ENCODE data around the gene YWHAH. TPM values are rescaled to one million over a fixed set of nuclear protein-coding genes. Genes with fewer than 3 reads are reported as not detected.
A peak's percentile ranks its signal among the peaks of the same experiment; 100 is the strongest.

YWHAH gene
- total RNA-seq, 2 experiments from 2014 or later: 224 to 254 TPM

DNA sequence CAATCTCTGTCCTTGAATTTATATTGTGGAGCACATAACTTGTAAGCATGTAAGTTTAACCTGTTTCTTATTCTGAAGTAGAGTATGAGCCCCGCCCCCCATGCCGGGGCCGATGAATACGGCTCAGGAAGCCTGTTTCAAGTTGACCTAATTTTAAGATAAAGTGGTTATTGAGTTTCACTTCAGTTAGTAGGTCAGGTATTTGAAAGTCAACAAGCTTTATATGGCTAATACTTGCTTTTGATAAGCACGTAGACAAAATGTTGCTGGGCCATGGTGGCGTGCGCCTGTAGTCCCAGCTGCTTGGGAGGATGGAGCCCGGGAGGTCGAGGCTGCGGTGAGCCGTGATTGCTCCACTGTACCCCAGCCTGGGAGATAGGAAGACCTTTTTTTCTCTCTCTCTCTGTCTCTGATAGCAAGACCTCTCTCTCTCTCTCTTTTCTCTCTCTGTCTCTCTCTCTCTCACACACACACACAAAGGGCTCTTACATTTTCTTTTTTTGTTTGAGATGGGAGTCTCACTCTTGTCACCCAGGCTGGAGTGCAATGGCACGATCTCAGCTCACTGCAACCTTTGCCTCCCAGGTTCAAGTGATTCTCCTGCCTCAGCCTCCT lies 14.4 kb downstream of the YWHAH start:
- Mint-ChIP-seq H3K36me3 (peaks cover 40% of the 10 kb centered on the region), H3K27ac (peak overlapping the region; percentile 26), H3K9me3 (ENCODE audit: low read depth) (no peaks in the 10 kb centered on the region), H3K4me1 (peaks cover 41% of the 10 kb centered on the region), H3K4me3 (no peak overlapping the region), H3K27me3 (peaks cover 3% of the 10 kb centered on the region)
- DNase-seq (no peak), ATAC-seq (peak; percentile 33)
- CTCF ChIA-PET: interaction anchor here (1.0 to 4.2 kb wide), 3 partner anchors 10 to 293 kb away, joined by 3 to 26 read pairs (median 3); no protein-coding TSS in a partner anchor

DNA sequence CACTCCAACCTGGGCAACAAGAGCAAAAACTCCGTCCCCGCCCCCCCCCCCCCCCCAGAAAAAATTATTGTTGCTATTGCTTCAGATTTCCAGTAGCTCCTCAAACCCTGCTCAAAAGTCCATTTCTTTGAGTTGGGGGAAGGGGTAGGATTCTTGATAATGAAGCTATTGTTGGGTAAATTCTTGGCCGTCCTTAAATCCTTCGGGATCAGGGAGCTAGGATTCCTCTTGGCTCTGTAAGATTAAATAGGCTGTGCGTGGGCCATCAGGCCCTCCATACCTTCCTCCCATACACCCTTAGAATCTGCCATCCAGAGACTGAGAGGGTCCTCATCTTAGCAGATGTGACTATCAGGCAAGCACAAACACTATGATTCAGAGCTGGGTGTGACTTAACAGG lies 16.4 kb downstream of the YWHAH start:
- ATAC-seq: no peak
- Mint-ChIP-seq H3K36me3 (peaks cover 26% of the 10 kb centered on the region), H3K9me3 (ENCODE audit: low read depth) (no peaks in the 10 kb centered on the region), H3K27ac (no peak overlapping the region), H3K4me1 (peaks cover 24% of the 10 kb centered on the region), H3K4me3 (no peak overlapping the region), H3K27me3 (peaks cover 3% of the 10 kb centered on the region)
- CTCF ChIA-PET: interaction anchor here (1.1 to 4.2 kb wide), 5 partner anchors 10 to 298 kb away, joined by 3 to 26 read pairs (median 6); partner anchors contain the start of gene PISD
- no peak for DNase-seq

DNA sequence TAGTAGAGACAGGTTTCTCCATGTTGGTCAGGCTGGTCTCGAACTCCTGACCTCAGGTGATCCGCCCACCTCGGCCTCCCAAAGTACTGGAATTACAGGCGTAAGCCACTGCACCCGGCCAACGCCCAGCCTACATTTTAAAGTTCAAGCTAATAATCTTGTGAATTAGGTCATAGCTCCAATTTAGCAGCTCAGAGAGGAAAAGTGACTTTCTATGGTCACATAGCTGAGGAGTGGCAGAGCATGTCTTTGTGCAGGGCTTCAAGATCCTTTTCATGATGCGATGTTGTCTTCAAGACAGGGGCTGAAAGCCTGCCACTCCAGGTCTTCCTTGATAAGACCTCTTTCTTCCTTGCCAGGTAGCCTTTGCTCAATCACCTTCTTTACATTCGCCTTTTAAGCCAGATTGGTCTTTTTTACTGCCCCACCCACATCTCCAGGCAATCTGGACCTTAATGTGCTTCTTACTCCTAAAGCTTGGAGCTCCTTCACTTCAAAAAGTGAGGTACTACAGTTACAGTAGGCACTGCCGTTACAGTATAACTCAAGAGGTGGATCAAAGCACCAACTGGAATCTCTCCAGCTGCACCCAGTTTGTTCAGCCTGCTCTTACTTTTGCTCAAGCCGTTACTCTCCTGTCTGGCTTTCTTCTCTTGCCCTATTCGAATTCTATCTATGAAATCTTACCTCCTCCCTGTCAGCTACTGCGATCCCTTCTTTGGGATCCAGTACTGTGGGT lies 18.2 kb downstream of the YWHAH start:
- Mint-ChIP-seq H3K27me3 (peaks cover 3% of the 10 kb centered on the region), H3K4me3 (no peak overlapping the region), H3K9me3 (ENCODE audit: low read depth) (no peaks in the 10 kb centered on the region), H3K27ac (no peak overlapping the region), H3K36me3 (peaks cover 9% of the 10 kb centered on the region), H3K4me1 (peaks cover 11% of the 10 kb centered on the region)
- CTCF ChIA-PET: interaction anchor here (0.8 to 4.2 kb wide), 7 partner anchors 8 to 300 kb away, joined by 3 to 26 read pairs (median 5); partner anchors contain the start of gene PISD
- no peak for DNase-seq
- no peak for ATAC-seq

DNA sequence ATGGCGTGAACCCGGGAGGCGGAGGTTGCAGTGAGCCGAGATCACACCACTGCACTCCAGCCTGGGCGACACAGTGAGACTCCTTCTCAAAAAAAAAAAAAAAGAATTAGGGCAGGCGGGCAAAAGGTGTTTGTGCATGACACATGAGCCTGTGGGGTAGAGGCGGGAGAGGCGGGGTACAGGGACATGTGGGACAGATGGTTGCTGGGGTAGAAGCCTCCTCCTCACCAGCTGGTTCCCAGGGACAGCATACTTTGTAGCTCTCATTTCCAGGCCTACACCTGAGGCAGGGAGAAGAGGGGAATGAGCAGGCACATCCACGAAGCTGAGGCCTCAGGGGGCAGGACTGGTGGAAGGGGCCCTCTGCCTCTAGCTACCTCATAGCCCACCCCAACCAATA lies 23.7 kb downstream of the YWHAH start:
- CTCF ChIA-PET: interaction anchor here (1.5 kb wide), 1 partner anchor 9 kb away, joined by 3 read pairs; no protein-coding TSS in a partner anchor
- DNase-seq: no peak

DNA sequence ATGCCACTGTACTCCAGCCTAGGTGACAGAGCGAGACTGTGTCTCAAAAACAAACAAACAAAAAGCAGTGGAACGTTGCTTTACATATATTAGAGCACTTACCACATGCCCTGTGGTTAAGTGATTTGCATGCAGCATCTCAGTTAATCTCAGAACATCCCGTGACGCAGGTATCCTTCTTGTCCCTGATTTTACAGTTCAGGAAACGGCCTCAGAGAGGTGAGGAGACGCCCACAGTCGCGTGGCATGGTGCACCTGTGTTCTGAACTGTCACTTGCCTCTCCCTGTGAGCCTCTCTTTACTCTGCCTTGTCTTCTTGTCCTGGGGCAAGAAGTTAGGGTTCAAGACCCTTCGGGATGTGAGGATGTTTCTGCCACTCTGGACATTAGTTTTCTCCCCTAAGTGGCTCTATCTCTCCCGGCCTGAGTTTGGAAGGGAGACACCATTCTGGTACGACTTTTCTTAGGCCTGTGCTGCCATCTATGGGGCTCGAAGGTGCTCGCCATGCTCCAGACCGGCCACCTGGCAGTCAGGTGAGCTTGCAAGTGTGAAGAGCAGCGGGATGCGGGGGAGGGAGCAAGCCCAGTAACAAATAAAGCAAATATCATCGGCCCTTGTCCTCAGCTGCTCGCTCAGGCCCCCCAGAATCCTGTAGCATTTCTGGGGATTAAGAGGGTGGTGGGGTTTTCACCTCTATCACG lies 25.6 kb downstream of the YWHAH start:
- ATAC-seq (peak; percentile 72), DNase-seq (peak; percentile 76)
- H3K27ac Mint-ChIP-seq: no peak overlapping the region
- no peaks in the 10 kb centered on the region for H3K9me3 Mint-ChIP-seq (ENCODE audit: low read depth)
- H3K36me3 Mint-ChIP-seq: no peaks in the 10 kb centered on the region
- H3K27me3 Mint-ChIP-seq: peaks cover 2% of the 10 kb centered on the region
- H3K4me1 Mint-ChIP-seq: peaks cover 14% of the 10 kb centered on the region
- peak overlapping the region; percentile 70 for H3K4me3 Mint-ChIP-seq
- CTCF ChIA-PET: interaction anchor here (0.6 to 7.1 kb wide), 70 partner anchors 10 to 554 kb away, joined by 3 to 100 read pairs (median 4); partner anchors contain the start of genes PISD, RTCB and SFI1

More for the DNA sequence above, 23.7 kb downstream of the YWHAH start:
- no peak for ATAC-seq
- Mint-ChIP-seq H3K4me3 (no peak overlapping the region), H3K27ac (no peak overlapping the region), H3K27me3 (peaks cover under 1% of the 10 kb centered on the region), H3K36me3 (no peaks in the 10 kb centered on the region), H3K4me1 (peaks cover 14% of the 10 kb centered on the region), H3K9me3 (ENCODE audit: low read depth) (no peaks in the 10 kb centered on the region)

DNA sequence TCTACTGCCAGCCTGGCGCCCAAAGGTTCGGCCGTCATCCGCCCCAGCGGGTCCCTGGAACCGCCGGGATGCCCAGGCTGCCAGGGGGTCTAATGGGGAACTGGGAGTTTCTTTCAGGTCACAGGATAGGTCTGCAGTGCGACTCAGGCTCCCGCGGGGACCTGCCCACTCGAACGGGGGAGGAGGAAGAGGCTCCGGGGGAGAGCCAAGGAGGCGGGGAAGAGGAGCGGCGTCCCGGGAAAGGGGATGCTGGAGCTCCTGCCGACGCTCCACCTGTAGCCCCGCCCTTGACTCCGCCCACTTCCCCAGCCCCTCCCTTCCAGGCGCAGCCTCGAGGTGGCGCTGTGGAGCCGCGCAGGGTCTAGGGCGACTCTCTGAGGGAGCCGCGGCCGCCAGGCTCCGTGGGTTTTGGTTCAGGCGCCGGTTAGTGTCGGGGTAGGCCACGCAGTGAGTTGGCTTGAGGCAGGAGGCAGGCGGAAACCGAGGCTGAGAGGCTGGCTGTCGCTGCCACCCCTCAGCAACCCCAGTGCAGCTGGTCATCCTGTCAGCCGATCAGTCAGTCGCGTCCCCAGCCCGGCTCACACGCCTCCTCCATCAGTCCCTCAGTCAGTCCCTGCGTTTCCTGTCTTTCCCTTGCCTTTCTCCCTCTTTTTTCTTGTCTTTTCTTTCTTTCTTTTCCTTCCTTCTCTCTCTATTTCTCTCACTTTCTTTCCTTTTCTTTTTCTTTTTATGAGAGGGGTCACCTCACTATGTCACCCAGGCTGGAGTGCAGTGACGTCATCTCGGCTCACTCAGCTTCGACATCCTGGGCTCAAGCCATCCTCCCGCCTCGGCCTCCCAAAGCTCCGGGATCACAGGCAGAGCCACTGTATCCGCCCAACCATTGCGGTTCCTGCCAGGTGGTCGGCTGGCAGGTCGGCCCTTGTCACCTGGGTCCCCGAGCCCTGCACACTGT lies 26.4 kb downstream of the YWHAH start:
- no peaks in the 10 kb centered on the region for H3K36me3 Mint-ChIP-seq
- H3K4me1 Mint-ChIP-seq: peaks cover 14% of the 10 kb centered on the region
- H3K4me3 Mint-ChIP-seq: peak overlapping the region; percentile 70
- peak overlapping the region; percentile 49 for H3K27ac Mint-ChIP-seq
- CTCF ChIA-PET: interaction anchor here (0.6 to 7.1 kb wide), 69 partner anchors 9 to 553 kb away, joined by 3 to 100 read pairs (median 4); partner anchors contain the start of genes PISD, RTCB and SFI1
- ATAC-seq (peak; percentile 97), DNase-seq (peak; percentile 89)
- H3K27me3 Mint-ChIP-seq: peaks cover 2% of the 10 kb centered on the region
- H3K9me3 Mint-ChIP-seq (ENCODE audit: low read depth): no peaks in the 10 kb centered on the region

DNA sequence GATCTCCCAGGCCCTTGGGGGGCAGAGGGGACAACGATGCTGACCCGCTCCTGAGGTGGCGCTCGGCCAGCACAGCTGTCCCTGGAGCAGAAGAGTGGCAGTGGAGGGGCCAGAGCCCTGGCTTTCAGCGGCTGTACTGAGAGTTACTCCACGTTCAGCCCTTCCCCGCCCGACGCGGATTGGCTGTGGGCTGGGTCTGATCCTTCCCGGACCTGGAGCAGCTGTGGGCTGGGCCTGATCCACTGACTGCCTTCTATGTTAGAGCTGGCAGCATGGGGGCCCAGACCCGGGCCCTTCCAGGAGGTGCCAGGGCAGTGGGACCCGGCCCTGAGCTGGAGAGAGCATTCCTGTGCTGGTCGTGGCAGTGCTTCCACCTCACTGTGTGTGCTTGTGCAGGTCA lies 27.8 kb downstream of the YWHAH start:
- no peak overlapping the region for H3K27ac Mint-ChIP-seq
- ATAC-seq (no peak), DNase-seq (no peak)
- H3K4me3 Mint-ChIP-seq: no peak overlapping the region
- H3K4me1 Mint-ChIP-seq: peaks cover 17% of the 10 kb centered on the region
- no peaks in the 10 kb centered on the region for H3K36me3 Mint-ChIP-seq
- H3K27me3 Mint-ChIP-seq: peaks cover 5% of the 10 kb centered on the region
- H3K9me3 Mint-ChIP-seq (ENCODE audit: low read depth): no peaks in the 10 kb centered on the region
- CTCF ChIA-PET: interaction anchor here (0.9 to 7.1 kb wide), 4 partner anchors 8 to 307 kb away, joined by 3 to 100 read pairs (median 11); partner anchors contain the start of gene PISD

DNA sequence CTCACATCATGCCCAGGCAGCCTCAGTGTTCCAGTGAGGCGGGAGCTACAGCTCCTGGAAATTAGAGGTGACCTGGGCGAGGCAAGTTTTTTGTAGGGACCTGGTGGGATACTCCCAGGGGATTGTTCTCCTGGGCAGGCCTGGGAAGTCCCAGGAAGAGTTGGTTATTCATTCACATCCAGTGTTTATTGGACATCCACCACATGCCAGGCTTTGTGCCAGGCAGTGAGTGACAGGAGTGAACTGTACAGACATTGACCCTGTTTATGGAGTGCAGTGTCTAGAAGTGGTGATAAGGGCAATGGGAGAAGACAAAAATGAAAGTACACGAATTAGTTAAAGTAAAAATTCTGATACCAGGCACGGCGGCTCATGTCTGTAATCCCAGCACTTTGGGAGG lies 29.4 kb downstream of the YWHAH start:
- H3K9me3 Mint-ChIP-seq (ENCODE audit: low read depth): no peaks in the 10 kb centered on the region
- H3K4me1 Mint-ChIP-seq: peaks cover 19% of the 10 kb centered on the region
- CTCF ChIA-PET: interaction anchor here (0.7 to 7.1 kb wide), 3 partner anchors 292 to 427 kb away, joined by 3 to 100 read pairs (median 10); partner anchors contain the start of gene PISD
- no peak for ATAC-seq
- H3K4me3 Mint-ChIP-seq: no peak overlapping the region
- no peaks in the 10 kb centered on the region for H3K36me3 Mint-ChIP-seq
- DNase-seq: no peak
- no peak overlapping the region for H3K27ac Mint-ChIP-seq
- peaks cover 14% of the 10 kb centered on the region for H3K27me3 Mint-ChIP-seq

DNA sequence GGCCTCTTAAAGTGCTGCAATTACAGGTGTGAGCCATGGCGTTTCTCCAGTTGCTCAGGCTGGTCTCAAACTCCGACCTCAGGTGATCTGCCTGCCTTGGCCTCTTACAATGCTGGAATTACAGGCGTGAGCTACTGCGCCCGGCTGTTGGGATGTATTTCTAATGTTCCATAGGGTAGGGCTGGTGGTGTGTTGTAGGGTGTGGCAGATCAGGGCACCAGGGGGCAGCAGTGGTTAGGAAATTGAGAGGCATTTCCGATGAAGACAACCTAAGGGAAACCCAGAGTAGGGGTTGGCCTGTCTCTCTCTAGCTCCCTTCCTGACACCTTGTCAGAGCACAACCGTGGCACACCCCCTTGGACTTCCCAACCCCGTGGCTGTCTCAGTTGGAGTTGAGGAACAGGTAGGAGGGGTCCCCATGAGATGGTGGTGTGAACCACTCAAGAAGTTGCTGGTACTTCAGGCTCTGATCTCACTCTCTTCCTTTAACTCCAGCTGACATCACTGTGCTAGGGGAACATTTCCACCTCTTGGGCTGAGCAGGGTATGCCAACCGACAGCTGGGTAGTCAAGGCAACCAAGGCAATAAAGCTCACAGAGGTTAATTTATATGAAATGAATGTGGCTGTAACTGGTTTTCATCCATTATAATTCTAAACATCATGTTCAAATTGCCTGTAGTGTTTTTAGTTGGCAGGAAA lies 33.0 kb downstream of the YWHAH start:
- ATAC-seq: peak; percentile 96

DNA sequence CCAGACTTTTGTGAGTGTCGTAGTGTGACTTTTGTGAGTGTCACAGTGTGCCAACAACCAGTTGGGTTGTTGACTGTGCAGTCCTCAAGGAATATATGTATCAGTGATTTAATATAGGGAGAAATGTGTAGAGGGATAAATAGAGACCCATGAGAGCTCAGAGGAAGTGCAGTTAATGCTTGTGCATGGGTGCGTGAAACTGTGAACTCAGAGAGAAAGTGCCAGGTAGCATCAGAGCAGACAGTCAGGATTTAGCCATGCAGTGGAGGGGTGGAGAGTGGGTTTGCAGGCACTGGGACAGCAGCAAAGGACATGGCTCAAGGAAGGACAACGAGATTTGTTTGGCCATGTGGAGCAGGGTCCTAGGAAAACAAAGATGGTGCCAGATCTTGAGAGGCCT lies 33.6 kb downstream of the YWHAH start:
- H3K4me1 Mint-ChIP-seq: peaks cover 5% of the 10 kb centered on the region
- H3K27ac Mint-ChIP-seq: no peak overlapping the region

More for the DNA sequence above, 33.0 kb downstream of the YWHAH start:
- CTCF ChIA-PET: interaction anchor here (0.6 to 3.4 kb wide), 14 partner anchors 9 to 498 kb away, joined by 3 to 34 read pairs (median 3); partner anchors contain the start of genes DEPDC5 and FBXO7
- Mint-ChIP-seq H3K4me1 (peaks cover 5% of the 10 kb centered on the region), H3K27me3 (peaks cover 14% of the 10 kb centered on the region), H3K36me3 (no peaks in the 10 kb centered on the region), H3K27ac (no peak overlapping the region), H3K9me3 (ENCODE audit: low read depth) (no peaks in the 10 kb centered on the region), H3K4me3 (no peak overlapping the region)
- DNase-seq: peak; percentile 86

DNA sequence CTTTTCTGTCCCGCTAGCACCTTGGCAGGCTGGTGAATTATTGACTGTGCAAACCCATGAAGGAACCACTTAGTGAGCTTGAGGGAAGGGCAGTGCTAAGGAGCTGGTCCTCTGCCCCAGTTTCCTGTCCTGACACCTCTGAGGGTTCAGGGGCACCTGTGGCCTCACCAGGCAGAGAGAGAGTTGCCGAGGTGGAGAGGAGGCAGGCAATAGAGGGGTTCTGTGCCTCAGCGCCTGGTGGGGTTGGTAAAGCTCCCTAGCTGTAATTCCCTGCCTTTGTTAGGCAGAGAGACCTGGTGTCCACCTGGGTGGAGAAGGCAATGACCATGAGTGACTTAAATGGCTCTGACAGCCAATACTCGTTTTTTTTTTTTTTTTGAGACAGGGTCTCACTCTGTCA lies 36.3 kb downstream of the YWHAH start:
- DNase-seq (no peak), ATAC-seq (no peak)
- Mint-ChIP-seq H3K4me1 (peaks cover 5% of the 10 kb centered on the region), H3K27me3 (peaks cover 12% of the 10 kb centered on the region), H3K36me3 (no peaks in the 10 kb centered on the region), H3K9me3 (ENCODE audit: low read depth) (no peaks in the 10 kb centered on the region), H3K27ac (no peak overlapping the region), H3K4me3 (no peak overlapping the region)
- CTCF ChIA-PET: interaction anchor here (3.1 kb wide), 1 partner anchor 10 kb away, joined by 12 read pairs; no protein-coding TSS in a partner anchor

More for the DNA sequence above, 33.6 kb downstream of the YWHAH start:
- ATAC-seq (no peak), DNase-seq (no peak)
- CTCF ChIA-PET: interaction anchor here (0.9 to 3.4 kb wide), 12 partner anchors 15 to 497 kb away, joined by 3 to 34 read pairs (median 4); partner anchors contain the start of gene FBXO7
- Mint-ChIP-seq H3K27me3 (peaks cover 14% of the 10 kb centered on the region), H3K9me3 (ENCODE audit: low read depth) (no peaks in the 10 kb centered on the region), H3K36me3 (no peaks in the 10 kb centered on the region), H3K4me3 (no peak overlapping the region)
